Activated T-helper 1 cell treated with anti-CD3 and anti-CD28 coated beads, Interleukin-2, amount 50 U/mL, for 16 hours (primary cell): ENCODE measurements around the gene TSEN34.
"Not testable (repeated sequence)": the region's sequence is repeated elsewhere in the genome, so short reads cannot be mapped to it uniquely, and the experiment has no call there.

Source experiments
- DNase-seq, 2 donors: peaks; one replicate each; pipeline ENCODE4 v3.0.0-alpha.2; 2020; ENCODE audit warnings: low read depth in 1 of 2, low spot score in 1 of 2

TSEN34 gene

DNA sequence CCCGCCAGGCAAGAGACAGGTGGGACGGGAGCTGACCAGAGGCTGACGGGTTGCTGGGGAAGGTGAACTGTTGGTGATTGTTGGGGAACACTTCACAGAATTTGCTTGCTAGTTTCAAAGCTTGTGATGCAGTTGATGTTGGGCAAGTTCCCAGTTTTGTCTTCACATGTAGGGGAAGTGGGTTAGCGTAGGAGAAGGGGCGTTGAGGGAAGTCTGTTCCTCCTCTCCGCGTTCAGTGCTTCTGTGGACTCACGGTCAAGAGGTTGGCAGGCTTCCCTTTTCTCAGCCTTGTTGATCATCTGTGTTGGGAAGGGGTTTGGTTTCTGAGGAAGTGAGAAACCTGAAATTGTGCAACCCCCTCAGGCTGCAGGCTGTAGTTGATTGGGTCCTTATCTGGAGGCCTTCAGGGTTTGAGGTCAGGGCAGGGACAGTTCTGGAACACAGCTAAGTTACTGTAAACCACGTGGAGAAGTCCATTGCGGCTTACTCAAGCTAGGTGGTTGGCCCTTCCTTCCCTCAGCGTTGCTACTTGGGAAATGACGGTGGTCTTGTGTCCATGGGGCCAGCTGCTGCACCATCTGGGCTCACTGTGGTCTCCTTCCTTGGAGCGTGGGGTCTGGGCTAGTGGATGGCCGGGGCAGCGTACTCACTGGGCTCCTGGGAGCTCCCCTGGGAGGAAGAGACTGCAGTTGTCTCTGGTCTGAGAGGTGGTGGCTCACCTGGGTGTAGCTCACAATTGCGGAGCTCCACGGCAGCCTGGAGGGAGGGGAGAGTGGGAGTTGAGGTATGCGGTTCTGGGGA lies 17.1 kb downstream of the TSEN34 start:
- DNase-seq, result no peak

DNA sequence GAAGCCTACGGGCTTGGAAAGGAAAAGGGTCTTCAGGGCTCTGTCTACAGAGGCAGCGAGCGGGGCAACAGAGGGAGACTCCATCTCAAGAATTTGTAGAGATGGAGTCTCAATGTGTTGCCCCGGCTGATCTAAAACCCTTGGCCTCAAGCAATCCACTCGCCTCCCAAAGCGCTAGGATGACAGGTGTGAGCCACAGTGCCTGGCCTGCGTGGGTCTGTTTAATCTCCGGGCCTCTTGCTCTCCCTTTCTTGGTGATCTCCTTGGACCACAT lies 17.6 kb downstream of the TSEN34 start:
- DNase-seq, result no peak

DNA sequence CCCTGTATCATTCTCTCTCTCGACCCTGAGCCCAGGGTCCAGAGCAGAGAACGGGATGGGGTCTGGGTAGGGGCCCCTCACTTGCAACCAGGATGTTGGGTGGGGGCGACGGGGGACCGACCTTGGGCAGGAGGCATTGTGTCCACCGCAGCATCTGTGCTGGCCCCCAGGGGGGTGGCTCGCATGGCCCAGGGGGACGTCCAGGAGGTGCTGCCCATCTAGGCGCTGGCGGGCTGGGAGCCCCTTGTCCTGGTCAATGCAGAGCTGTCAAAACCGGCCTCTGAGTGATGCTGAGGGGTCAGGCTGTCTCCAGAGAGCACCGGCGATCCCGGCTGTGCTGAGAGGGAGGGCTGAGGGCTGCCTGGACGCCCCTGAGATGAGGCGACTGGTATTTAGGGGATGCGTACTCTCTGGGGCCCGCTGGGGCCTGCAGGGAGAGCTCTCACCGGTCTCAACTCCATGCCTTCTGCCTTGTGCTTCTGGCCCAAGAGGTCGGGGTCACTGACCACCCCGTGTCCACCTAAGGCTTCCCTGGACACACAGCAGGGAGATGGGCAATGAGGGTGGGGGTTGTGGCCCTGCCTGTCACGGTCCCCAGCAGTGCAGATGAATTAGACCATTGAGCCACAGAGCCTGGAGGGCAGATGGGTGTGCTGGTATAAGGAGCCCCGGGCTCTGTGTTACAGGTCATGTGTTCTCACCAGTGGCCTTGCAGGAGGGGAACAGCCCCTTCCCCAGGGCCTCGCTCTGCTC lies 18.1 kb downstream of the TSEN34 start:
- no peak for DNase-seq

DNA sequence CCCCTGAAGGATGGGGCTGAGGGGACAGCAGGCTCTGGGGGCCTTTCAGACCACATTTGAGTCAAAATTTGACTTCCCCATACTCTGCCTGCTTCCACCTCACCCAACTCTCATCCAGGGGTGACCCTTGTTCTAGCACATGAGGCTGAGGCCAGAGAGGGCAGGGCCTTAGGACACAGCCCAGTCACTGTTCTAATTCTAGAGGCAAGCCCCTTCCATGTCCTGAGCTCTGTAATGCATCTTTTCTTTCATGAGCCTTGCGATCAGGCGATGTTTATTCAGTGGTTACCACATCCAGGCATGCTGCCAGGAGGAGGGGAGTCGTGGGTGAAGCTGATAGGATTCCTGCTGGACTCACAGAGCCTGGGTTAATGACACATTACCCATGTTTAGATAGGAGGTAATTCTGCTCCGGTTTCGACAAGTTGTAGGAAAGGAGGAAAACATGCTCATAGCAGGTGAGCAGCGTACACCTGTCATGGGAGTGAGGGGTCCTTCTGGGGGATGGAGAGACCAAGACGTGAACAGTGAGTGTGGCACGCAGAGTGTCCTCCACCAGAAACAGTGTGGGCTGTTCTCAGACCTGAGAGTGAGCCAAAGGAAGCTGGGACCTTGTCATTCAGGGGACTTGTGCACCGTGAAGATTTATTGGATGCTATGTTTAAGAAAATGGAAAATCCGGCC lies 18.8 kb downstream of the TSEN34 start:
- DNase-seq, result no peak

DNA sequence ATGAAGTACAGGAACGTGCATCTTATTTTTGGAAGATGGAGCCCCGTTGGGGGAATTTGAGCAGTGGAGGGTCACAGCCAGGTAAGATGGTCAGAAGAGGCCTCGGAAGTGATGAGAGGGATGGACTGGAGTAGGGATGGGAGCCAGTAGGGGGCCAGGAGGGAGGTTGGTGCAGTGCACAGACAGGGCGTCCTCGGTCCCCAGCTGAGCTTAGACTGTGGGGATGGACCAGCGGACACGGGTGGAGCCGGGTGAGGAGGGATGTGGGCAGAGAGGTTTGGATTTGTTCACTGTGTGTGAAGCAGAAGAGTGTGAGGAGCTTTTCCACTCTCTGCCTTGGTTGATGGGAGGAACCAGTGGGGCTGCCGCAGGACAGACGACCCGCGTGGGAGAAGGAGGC lies 20.1 kb downstream of the TSEN34 start:
- DNase-seq, result no peak

DNA sequence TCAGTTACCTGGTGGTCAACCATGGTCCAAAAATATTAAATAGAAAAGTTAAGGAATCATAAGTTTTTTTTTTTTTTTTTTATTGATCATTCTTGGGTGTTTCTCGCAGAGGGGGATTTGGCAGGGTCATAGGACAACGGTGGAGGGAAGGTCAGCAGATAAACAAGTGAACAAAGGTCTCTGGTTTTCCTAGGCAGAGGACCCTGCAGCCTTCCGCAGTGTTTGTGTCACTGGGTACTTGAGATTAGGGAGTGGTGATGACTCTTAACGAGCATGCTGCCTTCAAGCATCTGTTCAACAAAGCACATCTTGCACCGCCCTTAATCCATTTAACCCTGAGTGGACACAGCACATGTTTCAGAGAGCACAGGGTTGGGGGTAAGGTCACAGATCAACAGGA lies 23.1 kb downstream of the TSEN34 start:
- DNase-seq, result not testable (repeated sequence)

DNA sequence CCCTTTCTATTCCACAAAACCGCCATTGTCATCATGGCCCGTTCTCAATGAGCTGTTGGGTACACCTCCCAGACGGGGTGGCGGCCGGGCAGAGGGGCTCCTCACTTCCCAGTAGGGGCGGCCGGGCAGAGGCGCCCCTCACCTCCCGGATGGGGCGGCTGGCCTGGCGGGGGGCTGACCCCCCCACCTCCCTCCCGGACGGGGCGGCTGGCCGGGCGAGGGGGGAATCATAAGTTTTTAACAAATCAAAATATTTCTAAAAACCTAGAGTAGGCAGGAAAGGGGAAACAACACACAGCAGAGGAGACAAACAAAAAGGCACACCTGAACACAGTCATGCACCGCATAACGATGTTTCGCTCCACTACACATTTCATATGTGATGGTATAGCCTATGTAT lies 23.6 kb downstream of the TSEN34 start:
- DNase-seq, result not testable (repeated sequence)

DNA sequence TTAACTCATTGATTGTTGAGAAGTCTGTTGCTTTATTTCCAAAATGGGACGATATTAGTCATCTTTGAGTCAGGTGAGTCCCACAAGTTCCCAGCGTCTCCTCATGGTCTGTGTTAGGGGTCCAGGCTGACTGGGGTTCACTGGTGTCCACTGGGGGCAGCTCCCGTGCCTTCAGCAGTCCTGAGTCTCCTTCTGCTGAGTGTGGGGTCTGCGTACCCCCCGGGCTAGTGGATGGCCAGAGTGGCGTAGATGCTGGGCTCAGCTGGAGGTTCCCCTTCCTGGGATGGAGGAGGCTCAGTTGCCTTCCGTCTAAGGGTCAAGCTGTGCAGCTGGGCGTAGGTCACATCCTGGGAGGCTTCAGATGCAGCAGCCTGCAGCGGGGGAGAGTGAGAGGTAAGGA lies 25.8 kb downstream of the TSEN34 start:
- no peak for DNase-seq

DNA sequence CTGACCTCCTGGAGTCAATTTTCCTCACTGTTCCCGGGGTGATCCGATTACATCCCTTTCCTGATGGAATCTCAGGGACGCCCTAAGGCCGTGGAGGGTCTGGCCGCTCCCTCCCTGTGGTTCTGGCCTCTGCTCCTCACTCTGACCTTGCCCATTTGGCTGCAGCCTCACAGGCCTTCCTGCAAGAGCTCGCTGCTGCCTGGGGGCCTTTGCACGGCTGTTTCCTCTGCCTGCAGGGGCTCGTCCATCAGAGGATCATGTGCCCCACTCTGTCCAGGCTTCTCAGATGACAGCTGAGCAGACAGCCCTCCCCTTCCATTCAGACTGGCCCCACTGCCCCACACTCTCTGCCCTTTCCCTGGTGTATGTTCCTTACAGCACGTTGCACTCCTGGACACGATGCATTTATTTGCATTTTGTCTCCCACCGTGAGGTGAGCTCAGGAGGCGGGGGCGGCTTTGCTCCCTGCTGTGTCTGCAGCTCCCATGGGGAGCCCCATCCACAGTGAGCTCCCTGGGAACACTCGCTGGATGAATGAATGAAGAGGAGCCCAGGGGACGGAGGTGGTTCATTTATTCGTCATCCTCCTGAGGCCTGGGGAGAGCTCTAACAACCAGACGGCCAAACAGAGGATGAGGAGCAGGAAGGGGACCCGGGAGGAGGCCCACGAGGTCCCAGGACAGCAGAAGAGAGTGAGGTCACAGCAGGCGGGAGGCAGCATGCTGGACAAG lies 26.6 kb downstream of the TSEN34 start:
- not testable (repeated sequence) for DNase-seq

DNA sequence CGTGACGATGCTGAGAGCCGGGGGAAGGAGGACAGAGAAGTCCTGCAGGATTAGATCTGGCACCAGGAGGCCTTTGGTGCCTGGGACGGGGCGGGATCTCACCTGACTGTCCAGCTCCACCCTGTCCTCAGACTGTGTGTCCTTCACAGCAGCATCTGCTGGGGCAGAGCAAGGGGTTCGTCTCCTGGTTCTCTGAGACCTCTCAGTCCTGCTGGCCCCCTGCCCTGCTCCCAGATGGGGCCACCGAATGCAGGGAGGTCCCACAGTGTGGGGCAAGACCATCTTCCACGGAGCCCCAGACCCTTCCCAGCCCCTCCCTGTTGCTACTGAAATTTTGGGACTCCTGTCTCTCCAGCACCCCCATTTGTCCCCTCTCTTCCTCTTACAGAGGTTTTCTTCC lies 27.2 kb downstream of the TSEN34 start:
- DNase-seq, result no peak

DNA sequence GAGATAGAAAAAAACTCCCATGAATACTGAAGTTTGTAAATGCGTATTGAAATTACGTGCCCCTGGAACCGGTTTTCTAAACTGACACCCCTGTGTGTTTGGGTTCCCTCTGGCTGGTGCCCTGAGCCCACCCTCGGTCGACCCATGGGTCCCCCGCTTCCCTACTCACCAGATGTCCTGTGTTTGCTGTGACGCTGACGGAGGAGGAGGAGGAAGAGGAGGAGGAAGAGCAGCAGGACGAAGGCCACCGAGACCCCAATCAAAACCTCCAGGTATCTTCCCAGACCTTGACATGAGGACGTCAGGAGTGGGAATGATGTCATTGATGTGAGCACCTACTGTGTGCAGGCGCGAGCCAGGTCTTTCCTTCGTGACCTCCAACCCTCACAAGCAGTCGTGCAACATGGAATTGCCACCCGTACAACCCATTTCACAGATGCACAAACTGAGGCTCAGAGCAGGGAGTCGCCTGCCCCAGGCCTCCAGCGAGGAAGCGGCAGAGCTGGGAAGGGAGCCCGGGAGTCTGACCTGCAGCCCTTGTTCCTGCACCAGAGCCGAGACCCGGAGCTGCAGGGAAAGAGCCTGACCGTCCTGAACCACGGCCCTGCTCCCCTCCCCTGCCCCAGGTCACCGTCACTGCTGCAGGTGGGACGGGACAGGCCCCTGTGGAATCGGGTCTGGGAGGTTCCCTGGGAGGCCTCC lies 28.0 kb downstream of the TSEN34 start:
- no peak for DNase-seq

DNA sequence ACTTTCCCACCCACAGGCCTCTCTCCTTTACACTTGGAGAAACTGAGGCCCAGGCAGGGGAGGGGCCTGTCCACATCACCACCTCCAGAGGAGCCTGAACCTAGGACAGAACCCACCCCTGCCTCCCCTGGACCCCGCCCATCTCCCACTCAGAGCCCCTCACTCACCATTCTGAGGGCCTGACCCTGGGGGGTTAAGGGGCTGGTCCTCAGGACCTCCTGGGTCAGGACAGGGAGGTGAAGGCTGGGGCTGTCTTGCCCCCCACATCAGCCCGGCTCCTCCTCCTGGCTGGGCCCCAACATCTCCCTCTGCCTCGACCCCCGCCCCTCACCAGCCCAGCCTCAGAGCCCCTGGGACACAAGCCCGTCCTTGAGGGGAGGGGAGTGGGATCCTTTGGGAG lies 28.6 kb downstream of the TSEN34 start:
- not testable (repeated sequence) for DNase-seq

DNA sequence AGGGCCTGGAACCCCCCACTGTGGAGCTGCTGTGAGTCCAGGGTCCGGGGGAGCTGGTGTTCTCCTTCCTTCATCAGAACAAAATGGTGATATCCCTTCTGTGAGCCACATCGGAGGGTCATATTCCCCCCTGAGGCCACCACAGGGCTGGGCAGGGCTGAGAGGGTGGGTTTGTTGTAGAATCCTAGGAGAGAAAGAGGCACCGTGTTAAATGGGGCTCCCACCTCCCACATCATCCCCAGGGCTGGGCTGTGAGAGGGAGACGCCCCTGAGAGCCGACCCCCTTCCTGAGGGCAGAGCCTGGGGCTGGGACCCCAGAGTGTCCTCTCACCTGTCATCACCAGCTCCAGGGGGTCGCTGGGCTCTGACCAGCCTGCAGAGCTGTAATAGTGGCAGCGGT lies 30.8 kb downstream of the TSEN34 start:
- DNase-seq, result not testable (repeated sequence)

DNA sequence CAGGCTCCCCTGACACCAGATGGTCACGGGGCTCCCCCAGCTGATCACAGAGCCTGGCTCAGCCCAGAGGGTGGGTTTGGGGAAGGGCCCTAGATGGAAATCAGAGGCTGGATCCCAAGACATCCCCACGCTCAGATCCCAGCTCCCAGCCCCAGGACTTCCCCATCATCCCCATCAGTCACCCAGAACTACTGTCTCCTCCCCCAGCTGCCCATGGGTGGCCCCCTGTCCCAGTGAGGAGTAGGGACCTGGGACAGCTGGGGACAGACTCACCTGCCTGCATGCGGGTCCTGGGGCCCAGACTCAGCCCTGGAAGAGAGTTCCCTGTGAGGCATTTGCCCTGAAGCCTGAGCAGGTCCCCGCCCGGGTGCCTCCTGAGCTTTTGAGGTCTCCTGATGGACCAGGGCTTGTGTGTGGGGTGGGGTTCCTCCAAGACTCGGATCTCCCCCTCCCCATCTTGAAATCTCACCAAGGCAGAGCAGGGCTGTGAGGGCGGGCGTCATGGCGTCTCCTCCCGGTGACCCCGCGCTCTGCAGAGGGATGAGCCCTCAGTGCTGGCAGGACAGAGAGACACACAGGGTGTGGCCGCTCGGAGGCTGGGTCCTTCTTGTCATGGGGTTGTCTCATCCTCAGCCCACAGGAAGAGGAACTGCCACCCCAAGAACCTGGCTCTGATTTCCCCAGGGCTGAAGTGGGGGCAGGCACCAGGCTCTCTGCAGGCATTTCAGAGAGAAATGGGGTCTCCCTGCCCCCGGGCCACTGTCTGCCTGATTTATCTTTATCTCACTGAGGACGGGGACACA lies 31.6 kb downstream of the TSEN34 start, which contains the start of gene LILRB3:
Gene LILRB3, minus strand, starts transcription at position 534 of the 803 bp plus-strand sequence. Its CDS starts 31 bp downstream, at position 503.
- DNase-seq, result not testable (repeated sequence)

DNA sequence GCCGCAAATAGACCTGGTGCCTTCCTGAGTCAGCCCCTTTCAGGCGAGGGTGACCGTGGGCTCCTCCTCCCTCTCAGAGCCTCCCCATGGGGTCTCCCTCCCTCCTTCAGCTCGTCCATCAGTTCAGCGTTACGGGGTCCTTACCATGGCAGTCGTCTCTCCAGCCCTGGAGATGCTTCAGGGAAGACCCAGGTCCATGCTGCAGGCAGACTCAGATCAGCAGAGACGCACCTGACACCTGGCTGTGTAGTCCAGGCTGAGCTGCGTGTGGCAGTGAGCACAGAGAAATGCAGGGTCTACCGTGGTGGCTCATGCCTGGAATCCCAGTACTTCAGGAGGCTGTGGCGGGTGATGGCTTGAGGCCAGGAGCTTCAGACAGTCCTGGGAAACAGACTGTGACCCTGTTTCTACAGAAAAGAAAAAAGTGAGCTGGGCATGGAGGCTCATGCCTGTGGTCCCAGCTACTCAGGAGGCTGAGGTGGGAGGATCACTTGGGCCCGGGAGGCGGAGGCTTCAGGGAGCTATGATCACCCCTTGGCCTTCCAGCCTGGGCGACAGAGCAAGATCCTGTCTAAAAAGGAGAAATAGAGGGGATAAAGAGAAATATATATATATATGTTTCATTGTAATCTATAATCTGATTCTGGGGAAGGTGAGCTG lies 32.3 kb downstream of the TSEN34 start:
- DNase-seq, result not testable (repeated sequence)

DNA sequence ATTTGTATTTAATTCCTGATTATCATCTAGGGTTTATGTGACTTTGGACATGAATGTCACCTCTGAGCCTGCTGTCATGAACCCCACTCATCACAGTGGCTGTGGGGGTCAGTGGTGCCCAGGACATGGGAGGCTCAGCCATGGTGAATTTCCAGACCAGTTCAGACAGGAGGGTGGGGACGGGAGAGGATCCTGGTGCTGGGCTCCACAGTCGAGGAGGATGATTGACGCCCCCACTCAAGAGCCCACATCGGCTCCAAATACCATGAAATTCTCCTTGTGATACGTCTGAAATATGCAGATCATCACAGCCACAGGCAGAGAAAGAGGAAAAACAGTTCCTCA lies 32.8 kb downstream of the TSEN34 start:
- DNase-seq, result not testable (repeated sequence)

DNA sequence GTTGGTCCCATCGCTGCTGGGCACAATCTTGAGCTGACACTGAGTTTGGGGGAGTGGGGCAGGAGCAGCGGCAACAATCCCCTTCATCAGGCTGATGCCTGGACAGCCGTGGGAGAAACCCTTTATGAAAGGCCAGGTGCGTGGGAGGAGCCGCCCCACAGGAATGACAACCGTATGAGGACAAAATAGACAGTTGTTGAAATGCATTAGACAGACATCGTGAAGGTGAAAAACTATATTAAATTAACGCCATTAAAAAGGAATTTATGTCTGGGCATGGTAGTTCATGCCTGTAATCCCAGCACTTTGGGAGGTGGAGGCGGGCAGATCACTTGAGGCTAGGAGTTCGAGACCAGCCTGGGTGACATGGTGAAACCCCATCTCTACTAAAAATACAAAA lies 33.5 kb downstream of the TSEN34 start:
- DNase-seq, result not testable (repeated sequence)

DNA sequence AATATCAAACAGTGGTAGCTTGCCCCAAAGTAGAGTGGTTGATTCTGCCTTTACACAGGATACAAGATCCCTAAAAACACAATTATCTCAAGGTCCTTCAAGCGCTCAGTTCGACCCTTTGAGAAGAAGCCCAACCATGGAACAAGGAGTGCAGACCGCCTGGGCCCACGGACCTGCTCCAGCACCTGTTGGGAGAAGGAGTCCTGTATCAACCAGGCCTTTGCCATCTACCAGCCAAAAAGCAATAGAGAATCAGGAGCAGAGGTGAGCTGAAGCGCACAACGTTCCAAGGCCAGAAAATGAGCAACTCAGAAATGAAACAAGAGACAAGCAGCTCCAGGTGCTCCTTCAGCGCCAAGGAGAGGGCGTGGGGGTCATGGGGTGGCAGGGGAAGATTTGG lies 38.0 kb downstream of the TSEN34 start:
- DNase-seq, result no peak

DNA sequence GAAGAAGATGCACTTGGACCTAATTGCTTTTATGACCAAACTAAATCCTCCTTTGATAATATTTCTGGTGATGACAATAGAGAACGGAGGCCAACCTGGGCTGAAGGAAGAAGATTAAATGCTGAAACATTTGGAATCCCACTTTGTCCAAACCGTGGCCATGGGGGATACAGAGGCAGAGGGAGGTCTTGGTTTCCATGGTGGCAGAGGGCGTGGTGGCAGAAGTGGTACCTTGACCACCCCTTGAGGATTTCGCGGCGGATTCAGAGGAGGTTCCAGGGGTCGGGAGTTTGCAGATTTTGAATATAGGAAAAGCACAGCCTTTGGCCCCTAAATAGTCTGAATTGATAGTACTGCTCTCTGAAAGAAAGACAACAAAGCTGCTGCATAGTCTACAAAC lies 38.9 kb downstream of the TSEN34 start:
- no peak for DNase-seq
